RWPE2 (cell line): Measurements from ENCODE around the gene CFAP90.

ENCODE experiments used
- ATAC-seq: fragments of 200-7000 bp; cut with Tn5 transposase; 3 replicates; pipeline ENCODE4 v1.9.1; 2021; ENCODE audit warnings: low read depth
- DNase-seq: peaks from one replicate; pipeline ENCODE4 v3.0.0-alpha.2; 2020; ENCODE audit warnings: low spot score
- H3K27ac ChIP-seq: fragments of 450-650 bp; 2 replicates; pipeline ENCODE4 v1.5.1; 2017; ENCODE audit warnings: mild to moderate bottlenecking; ENCODE audit not compliant: poor library complexity, severe bottlenecking
- H3K27me3 ChIP-seq: fragments of 250-450 bp; sonication (Bioruptor Pico); 2 replicates; pipeline ENCODE4 v1.5.1; 2021; ENCODE audit warnings: mild to moderate bottlenecking, moderate library complexity; ENCODE audit not compliant: insufficient read depth, poor library complexity, severe bottlenecking
- H3K36me3 ChIP-seq: fragments of 250-450 bp; sonication (Bioruptor Pico); 2 replicates; pipeline ENCODE4 v1.5.1; 2020; ENCODE audit warnings: low read depth, mild to moderate bottlenecking, moderate library complexity
- H3K4me1 ChIP-seq: fragments of 250-450 bp; sonication (Bioruptor Pico); 2 replicates; pipeline ENCODE4 v1.5.1; 2021; ENCODE audit warnings: mild to moderate bottlenecking, moderate library complexity; ENCODE audit not compliant: insufficient read depth, poor library complexity, severe bottlenecking
- H3K4me3 ChIP-seq: fragments of 250-450 bp; sonication (Bioruptor Pico); 2 replicates; pipeline ENCODE4 v1.5.1; 2021; ENCODE audit warnings: mild to moderate bottlenecking, moderate library complexity; ENCODE audit not compliant: severe bottlenecking
- H3K9me3 ChIP-seq: fragments of 250-450 bp; sonication (Bioruptor Pico); 2 replicates; pipeline ENCODE4 v1.5.1; 2021; ENCODE audit warnings: mild to moderate bottlenecking, moderate library complexity; ENCODE audit not compliant: severe bottlenecking
- TF ChIP-seq, protein P1 (sequence below): fragments of 450-650 bp; IDR thresholded peaks from one replicate; pipeline ENCODE4 v1.5.1; 2017; ENCODE audit warnings: mild to moderate bottlenecking, moderate library complexity; ENCODE audit not compliant: poor library complexity, severe bottlenecking

The CFAP90 gene

GRCh38 chr5:7846327-7846726, 4.6 kb downstream of the CFAP90 start:
- ATAC-seq (no peak), DNase-seq (no peak)
- Histone ChIP-seq H3K9me3 (no peaks in the 10 kb centered on the region), H3K4me1 (no peaks in the 10 kb centered on the region), H3K36me3 (no peaks in the 10 kb centered on the region), H3K27me3 (peaks cover 20% of the 10 kb centered on the region), H3K27ac (no peak overlapping the region), H3K4me3 (no peak overlapping the region)
- TF ChIP-seq, protein P1, sequence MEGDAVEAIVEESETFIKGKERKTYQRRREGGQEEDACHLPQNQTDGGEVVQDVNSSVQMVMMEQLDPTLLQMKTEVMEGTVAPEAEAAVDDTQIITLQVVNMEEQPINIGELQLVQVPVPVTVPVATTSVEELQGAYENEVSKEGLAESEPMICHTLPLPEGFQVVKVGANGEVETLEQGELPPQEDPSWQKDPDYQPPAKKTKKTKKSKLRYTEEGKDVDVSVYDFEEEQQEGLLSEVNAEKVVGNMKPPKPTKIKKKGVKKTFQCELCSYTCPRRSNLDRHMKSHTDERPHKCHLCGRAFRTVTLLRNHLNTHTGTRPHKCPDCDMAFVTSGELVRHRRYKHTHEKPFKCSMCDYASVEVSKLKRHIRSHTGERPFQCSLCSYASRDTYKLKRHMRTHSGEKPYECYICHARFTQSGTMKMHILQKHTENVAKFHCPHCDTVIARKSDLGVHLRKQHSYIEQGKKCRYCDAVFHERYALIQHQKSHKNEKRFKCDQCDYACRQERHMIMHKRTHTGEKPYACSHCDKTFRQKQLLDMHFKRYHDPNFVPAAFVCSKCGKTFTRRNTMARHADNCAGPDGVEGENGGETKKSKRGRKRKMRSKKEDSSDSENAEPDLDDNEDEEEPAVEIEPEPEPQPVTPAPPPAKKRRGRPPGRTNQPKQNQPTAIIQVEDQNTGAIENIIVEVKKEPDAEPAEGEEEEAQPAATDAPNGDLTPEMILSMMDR: no peak

DNA sequence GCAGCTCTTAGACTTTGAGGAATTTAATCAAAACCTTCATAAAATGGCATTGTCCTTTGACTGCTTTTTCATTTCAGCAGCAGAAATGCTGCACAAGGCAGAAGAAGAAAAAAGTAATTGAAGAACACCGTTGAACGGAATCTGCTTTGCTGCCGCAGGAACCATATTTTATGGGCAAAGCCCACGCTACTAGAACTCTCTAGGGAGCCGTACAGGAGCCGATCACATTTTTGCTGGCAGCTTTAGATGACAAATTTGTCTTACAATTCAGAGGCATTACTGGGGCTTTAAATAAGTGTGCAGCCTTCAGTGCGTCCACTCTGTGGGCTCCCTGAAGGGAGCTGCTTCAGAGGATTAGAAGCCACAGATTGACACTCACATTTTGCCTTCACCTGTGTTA, 5.4 kb downstream of the CFAP90 start:
- no peak overlapping the region for H3K4me3 ChIP-seq
- H3K36me3 ChIP-seq: no peaks in the 10 kb centered on the region
- peaks cover 20% of the 10 kb centered on the region for H3K27me3 ChIP-seq
- DNase-seq (no peak), ATAC-seq (no peak)
- TF ChIP-seq, protein P1: no peak
- H3K27ac ChIP-seq: no peak overlapping the region
- H3K4me1 ChIP-seq: no peaks in the 10 kb centered on the region
- no peaks in the 10 kb centered on the region for H3K9me3 ChIP-seq

DNA sequence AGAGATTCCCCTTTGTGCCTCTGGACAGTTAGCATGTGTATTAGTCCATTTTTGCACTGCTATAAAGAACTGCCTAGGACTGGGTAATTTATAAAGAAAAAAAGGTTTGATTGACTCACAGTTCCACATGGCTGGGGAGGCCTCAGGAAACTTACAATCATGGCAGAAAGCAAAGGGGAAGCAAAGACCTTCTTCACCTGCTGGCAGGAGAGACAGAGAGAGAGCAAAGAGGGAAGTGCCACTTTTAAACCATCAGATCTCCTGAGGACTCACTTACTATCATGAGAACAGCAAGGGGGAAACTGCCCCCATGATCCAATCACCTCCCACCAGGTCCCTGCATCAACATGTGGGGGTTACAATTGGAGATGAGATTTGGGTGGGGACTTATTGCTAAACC, 6.0 kb downstream of the CFAP90 start:
- Histone ChIP-seq H3K4me3 (no peak overlapping the region), H3K9me3 (no peaks in the 10 kb centered on the region), H3K27ac (no peak overlapping the region), H3K36me3 (no peaks in the 10 kb centered on the region), H3K27me3 (peaks cover 18% of the 10 kb centered on the region), H3K4me1 (no peaks in the 10 kb centered on the region)
- DNase-seq (no peak), ATAC-seq (no peak)
- TF ChIP-seq, protein P1: no peak

DNA sequence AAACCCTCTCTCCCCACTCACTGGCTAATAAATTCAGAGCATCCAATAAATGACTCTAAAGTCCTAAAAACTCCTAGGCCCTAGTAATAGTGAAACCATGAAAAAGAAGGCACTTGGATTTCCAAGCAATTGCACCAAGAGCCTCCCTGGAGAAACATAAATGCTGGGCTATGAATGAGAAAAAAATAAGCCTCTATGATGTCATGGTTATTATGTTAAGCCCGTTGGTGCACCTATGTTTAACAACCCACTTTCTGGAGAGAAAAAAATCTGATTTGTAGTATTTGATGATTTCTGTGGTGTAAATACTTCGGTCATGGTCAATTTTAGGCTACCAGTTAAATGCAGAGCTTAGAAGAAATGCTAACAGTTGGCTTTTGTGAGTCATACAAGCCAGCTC, 8.4 kb downstream of the CFAP90 start:
- no peak for DNase-seq
- no peaks in the 10 kb centered on the region for H3K27me3 ChIP-seq
- TF ChIP-seq, protein P1: no peak
- H3K4me3 ChIP-seq: no peak overlapping the region
- H3K9me3 ChIP-seq: no peaks in the 10 kb centered on the region
- H3K27ac ChIP-seq: no peak overlapping the region
- no peaks in the 10 kb centered on the region for H3K36me3 ChIP-seq
- no peaks in the 10 kb centered on the region for H3K4me1 ChIP-seq
- no peak for ATAC-seq

- no peaks in the 10 kb centered on the region for H3K36me3 ChIP-seq
- TF ChIP-seq, protein P1: no peak
Measured at GRCh38 chr5:7837403-7837802, 13.5 kb downstream of the CFAP90 start.

More at GRCh38 chr5:7837403-7837802, 13.5 kb downstream of the CFAP90 start:
- no peak for DNase-seq
- H3K9me3 ChIP-seq: no peaks in the 10 kb centered on the region
- no peaks in the 10 kb centered on the region for H3K27me3 ChIP-seq
- ATAC-seq: no peak
- H3K4me3 ChIP-seq: no peak overlapping the region
- no peaks in the 10 kb centered on the region for H3K4me1 ChIP-seq
- no peak overlapping the region for H3K27ac ChIP-seq
